Hepatocyte (in vitro differentiated cells): ENCODE measurements around the gene PDLIM7.

ENCODE experiments used
- EZH2 ChIP-seq: fragments of 200-600 bp; sonication (generic); IDR thresholded peaks from 2 replicates; pipeline ENCODE4 v1.6.1; 2016; ENCODE audit warnings: antibody characterized with exemption, mild to moderate bottlenecking, borderline replicate concordance
- EZH2phosphoT487 ChIP-seq: fragments of 200-600 bp; sonication (generic); IDR thresholded peaks from one replicate; pipeline ENCODE4 v1.6.1; 2018; ENCODE audit warnings: antibody characterized with exemption, mild to moderate bottlenecking, low read depth, moderate library complexity; ENCODE audit not compliant: unreplicated experiment, severe bottlenecking
- TF ChIP-seq, protein P1 (sequence below): fragments of 200-600 bp; sonication (generic); IDR thresholded peaks from 2 replicates; pipeline ENCODE4 v1.5.1; 2016; ENCODE audit warnings: antibody characterized with exemption, mild to moderate bottlenecking; ENCODE audit not compliant: poor library complexity

DNA sequence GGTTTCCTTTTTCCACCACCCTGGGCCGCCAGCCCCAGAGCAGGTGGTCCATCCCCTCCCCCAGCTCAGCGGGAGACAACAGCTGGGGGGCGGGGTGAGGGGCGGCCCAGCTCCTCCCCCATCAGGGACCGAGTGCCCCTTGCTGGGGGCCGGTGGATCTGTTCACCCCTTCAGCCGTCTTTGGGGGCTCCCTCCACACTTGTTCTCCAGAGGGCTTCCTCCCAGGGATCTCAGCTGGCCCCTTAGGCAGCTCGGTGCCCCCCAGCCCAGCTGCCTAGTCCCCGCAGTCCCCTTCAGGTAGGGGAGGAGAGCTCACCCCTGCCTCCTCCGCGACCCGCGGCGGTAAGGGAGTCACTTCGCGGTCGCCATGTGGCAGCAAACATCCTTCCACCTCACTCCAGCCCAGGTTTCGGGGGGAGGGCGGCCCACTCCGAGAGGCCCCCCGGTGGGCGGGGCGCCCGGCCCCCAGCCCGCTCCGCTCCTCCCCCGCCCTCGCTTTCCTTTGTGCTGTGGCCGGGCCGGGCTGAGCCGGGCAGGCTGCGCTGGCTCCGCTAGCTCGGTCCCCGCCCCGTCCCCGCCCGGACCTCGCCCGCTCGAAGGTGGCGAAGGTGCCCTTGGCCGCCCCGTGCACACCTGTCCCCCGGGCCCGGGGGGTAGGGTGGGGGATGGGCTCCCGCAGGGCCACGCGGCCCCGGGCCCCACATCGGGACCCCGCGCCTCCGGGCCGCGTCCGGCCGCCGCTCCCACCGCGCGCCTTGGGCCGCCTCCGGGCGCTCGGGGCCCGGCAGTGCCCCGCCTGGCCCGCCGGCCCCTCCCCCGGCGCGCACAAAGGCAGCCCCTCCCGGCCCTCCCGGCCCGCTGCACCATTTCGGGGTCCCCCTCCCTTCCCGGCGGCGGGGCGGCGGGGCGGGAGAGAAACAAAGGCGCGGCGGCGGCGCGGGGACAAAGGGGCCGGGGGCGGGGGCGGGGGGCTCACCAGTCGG lies 24.7 kb downstream of the PDLIM7 start:
- TF ChIP-seq, protein P1, sequence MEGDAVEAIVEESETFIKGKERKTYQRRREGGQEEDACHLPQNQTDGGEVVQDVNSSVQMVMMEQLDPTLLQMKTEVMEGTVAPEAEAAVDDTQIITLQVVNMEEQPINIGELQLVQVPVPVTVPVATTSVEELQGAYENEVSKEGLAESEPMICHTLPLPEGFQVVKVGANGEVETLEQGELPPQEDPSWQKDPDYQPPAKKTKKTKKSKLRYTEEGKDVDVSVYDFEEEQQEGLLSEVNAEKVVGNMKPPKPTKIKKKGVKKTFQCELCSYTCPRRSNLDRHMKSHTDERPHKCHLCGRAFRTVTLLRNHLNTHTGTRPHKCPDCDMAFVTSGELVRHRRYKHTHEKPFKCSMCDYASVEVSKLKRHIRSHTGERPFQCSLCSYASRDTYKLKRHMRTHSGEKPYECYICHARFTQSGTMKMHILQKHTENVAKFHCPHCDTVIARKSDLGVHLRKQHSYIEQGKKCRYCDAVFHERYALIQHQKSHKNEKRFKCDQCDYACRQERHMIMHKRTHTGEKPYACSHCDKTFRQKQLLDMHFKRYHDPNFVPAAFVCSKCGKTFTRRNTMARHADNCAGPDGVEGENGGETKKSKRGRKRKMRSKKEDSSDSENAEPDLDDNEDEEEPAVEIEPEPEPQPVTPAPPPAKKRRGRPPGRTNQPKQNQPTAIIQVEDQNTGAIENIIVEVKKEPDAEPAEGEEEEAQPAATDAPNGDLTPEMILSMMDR, result peak; percentile 10
- no peak for TF ChIP-seq EZH2
- no peak for TF ChIP-seq EZH2phosphoT487
